MCF 10A (cell line): ENCODE measurements around the gene SUDS3. TPM values are rescaled to one million over a fixed set of nuclear protein-coding genes. Genes with fewer than 3 reads are reported as not detected.

Experiments
- Bru-seq: library from RNA; stranded (reverse); fragments of 400-500 nt; gene quantifications from one replicate; lab custom pipeline; 2021; lab: Mats Ljungman, UMichigan
- BruChase-seq, 2 experiments: library from RNA; stranded (reverse); fragments of 400-500 nt; gene quantifications; one replicate each; lab custom pipeline; 2021; lab: Mats Ljungman, UMichigan
- BruUV-seq: library from RNA; stranded (reverse); fragments of 400-500 nt; replicated peaks from 2 replicates; lab custom pipeline; 2021; lab: Mats Ljungman, UMichigan
- CTCF ChIA-PET: fragments of 300-600 bp; sonication (Branson Sonifier 250); formaldehyde crosslinking; extraction: SDS; loops from one replicate; lab custom pipeline; 2021; ENCODE audit warnings: antibody characterized with exemption, inconsistent platforms; lab: Yijun Ruan, JAX
- POLR2A ChIA-PET: fragments of 300-600, 350-650 bp; sonication (Branson Sonifier 250); formaldehyde crosslinking; extraction: SDS; loops from one replicate; lab custom pipeline; 2020; ENCODE audit warnings: antibody characterized with exemption, inconsistent platforms; lab: Yijun Ruan, JAX
- DNase-seq: peaks from one replicate; pipeline ENCODE4 v3.0.0-alpha.2; 2018; ENCODE audit not compliant: unreplicated experiment
- H3K27ac Mint-ChIP-seq: one replicate; pipeline ENCODE4 v1.8.0; 2022; ENCODE audit warnings: mild to moderate bottlenecking, low read depth, mixed read lengths; ENCODE audit not compliant: unreplicated experiment
- H3K27me3 Mint-ChIP-seq: one replicate; pipeline ENCODE4 v1.8.0; 2022; ENCODE audit warnings: mixed read lengths; ENCODE audit not compliant: insufficient read depth, unreplicated experiment
- H3K36me3 Mint-ChIP-seq: one replicate; pipeline ENCODE4 v1.8.0; 2022; ENCODE audit warnings: mild to moderate bottlenecking, moderate library complexity, mixed read lengths; ENCODE audit not compliant: insufficient read depth, unreplicated experiment
- H3K4me1 Mint-ChIP-seq: one replicate; pipeline ENCODE4 v1.8.0; 2022; ENCODE audit warnings: mixed read lengths; ENCODE audit not compliant: insufficient read depth, unreplicated experiment
- H3K4me3 Mint-ChIP-seq: one replicate; pipeline ENCODE4 v1.8.0; 2022; ENCODE audit warnings: mild to moderate bottlenecking, moderate library complexity, mixed read lengths; ENCODE audit not compliant: unreplicated experiment
- H3K9me3 Mint-ChIP-seq: one replicate; pipeline ENCODE4 v1.8.0; 2022; ENCODE audit warnings: mixed read lengths; ENCODE audit not compliant: unreplicated experiment
- intact Hi-C: fragments of 100-400 bp; cut with micrococcal nuclease; formaldehyde crosslinking; loops from 2 replicates; pipeline ENCODE4 v1.14.1; 2022
- long read RNA-seq: library from polyadenylated mRNA; stranded (forward); transcript quantifications from one replicate; pipeline ENCODE4 v2.0.0, GENCODE V29; 2022
- total RNA-seq: library from RNA; stranded (reverse); gene quantifications from 2 replicates; pipeline ENCODE4 v1.2.3, GENCODE V29; 2022
- TF ChIP-seq, protein P1 (sequence below): fragments of 200-600 bp; IDR thresholded peaks from one replicate; pipeline ENCODE4 v1.8.0; 2022; ENCODE audit warnings: antibody characterized with exemption, mild to moderate bottlenecking; ENCODE audit not compliant: unreplicated experiment

The SUDS3 gene
- total RNA-seq (19.6 and 25.1 TPM in 2 replicates), Bru-seq, nascent RNA (percentile 80 among the genes with signal in this experiment), BruChase-seq, experiment 1, labeled RNA remaining after a 6-hour chase (percentile 90 among the genes with signal in this experiment), BruChase-seq, experiment 2, labeled RNA remaining after a 2-hour chase (percentile 89 among the genes with signal in this experiment)
- long read RNA-seq, full-length matches to known transcripts, result 48 of 72 reads
- long read RNA-seq, partial matches to known transcripts, result 3 of 72 reads
- long read RNA-seq, other reads (novel, unspliced or antisense), result 21 of 72 reads

- TF ChIP-seq, protein P1, sequence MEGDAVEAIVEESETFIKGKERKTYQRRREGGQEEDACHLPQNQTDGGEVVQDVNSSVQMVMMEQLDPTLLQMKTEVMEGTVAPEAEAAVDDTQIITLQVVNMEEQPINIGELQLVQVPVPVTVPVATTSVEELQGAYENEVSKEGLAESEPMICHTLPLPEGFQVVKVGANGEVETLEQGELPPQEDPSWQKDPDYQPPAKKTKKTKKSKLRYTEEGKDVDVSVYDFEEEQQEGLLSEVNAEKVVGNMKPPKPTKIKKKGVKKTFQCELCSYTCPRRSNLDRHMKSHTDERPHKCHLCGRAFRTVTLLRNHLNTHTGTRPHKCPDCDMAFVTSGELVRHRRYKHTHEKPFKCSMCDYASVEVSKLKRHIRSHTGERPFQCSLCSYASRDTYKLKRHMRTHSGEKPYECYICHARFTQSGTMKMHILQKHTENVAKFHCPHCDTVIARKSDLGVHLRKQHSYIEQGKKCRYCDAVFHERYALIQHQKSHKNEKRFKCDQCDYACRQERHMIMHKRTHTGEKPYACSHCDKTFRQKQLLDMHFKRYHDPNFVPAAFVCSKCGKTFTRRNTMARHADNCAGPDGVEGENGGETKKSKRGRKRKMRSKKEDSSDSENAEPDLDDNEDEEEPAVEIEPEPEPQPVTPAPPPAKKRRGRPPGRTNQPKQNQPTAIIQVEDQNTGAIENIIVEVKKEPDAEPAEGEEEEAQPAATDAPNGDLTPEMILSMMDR, result peak; percentile 91
- intact Hi-C loops, result loop anchor here (1.0 to 5.0 kb wide), 6 partner anchors 194 to 1169 kb away; partner anchors contain the start of gene WSB2
- ChIA-PET POLR2A (interaction anchor here (0.6 to 6.2 kb wide), 20 partner anchors 9 to 316 kb away, joined by 3 to 89 read pairs (median 3); partner anchors contain the start of genes PEBP1 and WSB2), CTCF (interaction anchor here (0.6 to 8.9 kb wide), 84 partner anchors 7 to 1460 kb away, joined by 3 to 422 read pairs (median 5); partner anchors contain the start of genes PEBP1, PRKAB1, RFC5 and VSIG10)
- peak within 1 kb of the TSS; percentile 66 for H3K4me3 Mint-ChIP-seq
- peak; percentile 80 for DNase-seq
- peaks cover 17% of the 10 kb centered on the region for H3K36me3 Mint-ChIP-seq
- peaks cover 6% of the 10 kb centered on the region for H3K4me1 Mint-ChIP-seq
- H3K27me3 Mint-ChIP-seq, result no peaks in the 10 kb centered on the region
- no TSS peak for BruUV-seq
- H3K27ac Mint-ChIP-seq, result peak within 1 kb of the TSS; percentile 99
- H3K9me3 Mint-ChIP-seq, result no peaks in the 10 kb centered on the region
Observed at GRCh38 chr12:118376089-118377020, at the start of gene SUDS3. Gene SUDS3 (plus strand): TSS chr12:118376555. CDS start chr12:118376692, 137 bp downstream.

DNA sequence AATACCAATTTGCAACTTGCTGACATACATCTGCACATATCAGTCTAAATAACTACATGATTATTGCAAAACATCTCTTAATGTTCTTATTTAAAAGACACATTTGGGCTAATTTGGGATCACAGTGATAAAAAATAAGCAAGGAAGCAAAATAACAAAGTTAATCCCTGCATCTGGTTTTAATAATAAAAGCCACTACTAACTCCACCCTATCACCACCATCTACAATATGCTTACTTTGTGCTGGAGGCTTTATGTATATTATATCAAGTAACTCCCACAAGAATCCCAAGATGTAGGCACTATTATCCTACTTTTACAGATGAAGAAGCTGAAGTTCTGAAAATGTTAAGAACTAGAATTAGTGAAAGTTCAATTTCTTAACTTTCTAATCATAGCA lies 49.4 kb upstream of the SUDS3 start:
- DNase-seq, result no peak
- CTCF ChIA-PET, result no interaction called here
- POLR2A ChIA-PET, result no interaction called here
- Mint-ChIP-seq H3K4me3 (no peak overlapping the region), H3K27ac (no peak overlapping the region), H3K36me3 (no peaks in the 10 kb centered on the region), H3K4me1 (peaks cover 6% of the 10 kb centered on the region), H3K27me3 (no peaks in the 10 kb centered on the region), H3K9me3 (peaks cover 7% of the 10 kb centered on the region)
- intact Hi-C loops, result no loop called here
- TF ChIP-seq, protein P1, result no peak
- no TSS peak for BruUV-seq

DNA sequence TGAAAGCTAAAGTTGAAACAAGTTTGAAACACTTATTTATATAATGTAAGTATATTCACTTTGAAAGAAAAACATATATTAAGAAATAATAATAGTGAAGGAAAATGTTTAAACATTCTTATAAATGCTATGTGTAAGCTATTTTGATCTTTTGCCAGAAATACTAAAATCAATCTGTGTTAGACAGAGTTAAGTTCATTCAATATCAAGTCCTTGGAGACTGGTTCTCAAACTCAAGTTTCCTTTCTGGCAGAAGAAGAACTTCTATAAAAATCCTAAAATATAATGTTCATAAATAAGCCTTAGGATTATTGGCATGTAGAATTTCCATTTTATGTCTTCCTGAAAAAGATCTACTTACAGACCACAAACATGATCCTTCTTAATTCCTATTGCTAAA lies 49.0 kb upstream of the SUDS3 start:
- Mint-ChIP-seq H3K4me3 (no peak overlapping the region), H3K27me3 (no peaks in the 10 kb centered on the region), H3K27ac (no peak overlapping the region), H3K4me1 (peaks cover 6% of the 10 kb centered on the region), H3K36me3 (no peaks in the 10 kb centered on the region), H3K9me3 (peaks cover 7% of the 10 kb centered on the region)
- no peak for DNase-seq
- ChIA-PET POLR2A (no interaction called here), CTCF (no interaction called here)
- no TSS peak for BruUV-seq
- TF ChIP-seq, protein P1, result no peak
- intact Hi-C loops, result no loop called here
